IPS-15b (cell line): Measurements from ENCODE around the gene SNRNP25.

Source experiments
- H3K27me3 ChIP-seq: one replicate; pipeline ENCODE4 v1.6.1; 2013; ENCODE audit warnings: low read length; ENCODE audit not compliant: control insufficient read depth, insufficient read depth
- H3K36me3 ChIP-seq: one replicate; pipeline ENCODE4 v1.6.1; 2013; ENCODE audit warnings: low read length; ENCODE audit not compliant: control insufficient read depth, insufficient read depth
- H3K4me1 ChIP-seq: one replicate; pipeline ENCODE4 v1.6.1; 2013; ENCODE audit warnings: mild to moderate bottlenecking, low read length; ENCODE audit not compliant: control insufficient read depth, insufficient read depth
- H3K4me3 ChIP-seq: one replicate; pipeline ENCODE4 v1.5.1; 2013; ENCODE audit warnings: low read depth, low read length
- H3K9ac ChIP-seq: one replicate; pipeline ENCODE4 v1.6.1; 2013; ENCODE audit warnings: low read depth, mild to moderate bottlenecking, low read length
- H3K9me3 ChIP-seq: one replicate; pipeline ENCODE4 v1.6.1; 2013; ENCODE audit warnings: mild to moderate bottlenecking, low read length; ENCODE audit not compliant: control insufficient read depth, insufficient read depth

SNRNP25 gene

DNA sequence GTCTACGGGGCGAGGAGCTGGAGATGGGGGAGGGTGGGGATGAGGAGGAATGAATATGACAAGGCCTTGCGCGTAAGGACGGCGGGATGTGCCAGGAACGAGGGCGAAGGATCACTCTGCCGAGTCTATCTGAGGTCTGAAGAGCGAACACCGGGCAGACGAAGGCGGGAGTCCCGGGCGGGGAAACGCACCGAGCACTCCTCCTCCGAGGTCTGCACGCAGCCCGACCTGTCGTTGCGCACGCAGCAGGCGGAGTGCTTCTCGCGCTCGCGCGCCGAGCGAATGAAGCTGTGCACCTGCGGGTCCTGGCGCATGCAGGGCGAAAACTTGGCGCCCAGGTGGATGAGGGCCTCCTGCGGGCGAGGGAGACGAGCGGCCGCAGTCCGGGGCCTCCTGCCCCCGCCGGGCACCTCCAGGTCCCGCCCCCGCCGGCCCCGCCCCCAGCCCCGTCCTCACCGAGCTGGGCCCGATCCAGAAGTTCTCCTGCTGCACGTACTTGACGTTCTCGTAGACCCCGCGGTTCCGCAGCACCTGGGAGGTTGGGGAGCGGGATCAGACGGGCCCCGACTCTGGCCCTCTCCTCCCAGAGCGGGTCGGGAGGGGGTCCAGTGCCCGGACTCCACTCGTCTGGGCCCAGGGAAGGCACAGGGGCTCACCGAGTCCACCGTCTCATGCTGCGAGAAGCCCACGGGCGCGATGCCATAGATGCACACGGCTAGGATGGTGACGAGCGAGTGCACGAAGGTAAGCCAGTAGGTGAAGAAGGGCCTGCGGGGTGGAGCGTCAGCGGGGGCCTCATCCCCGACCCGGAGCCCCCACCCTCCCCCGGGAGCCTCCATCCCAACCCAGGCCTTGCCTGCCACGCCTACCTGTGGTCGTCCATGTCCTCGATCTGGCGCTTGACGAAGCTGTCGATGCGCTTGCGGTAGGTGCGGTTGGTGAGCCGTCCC lies 7.6 kb downstream of the SNRNP25 start:
- H3K4me3 ChIP-seq: no peak overlapping the region
- H3K9ac ChIP-seq: no peak overlapping the region
- no peaks in the 10 kb centered on the region for H3K4me1 ChIP-seq
- H3K36me3 ChIP-seq: peaks cover 63% of the 10 kb centered on the region
- H3K9me3 ChIP-seq: no peaks in the 10 kb centered on the region
- no peaks in the 10 kb centered on the region for H3K27me3 ChIP-seq

DNA sequence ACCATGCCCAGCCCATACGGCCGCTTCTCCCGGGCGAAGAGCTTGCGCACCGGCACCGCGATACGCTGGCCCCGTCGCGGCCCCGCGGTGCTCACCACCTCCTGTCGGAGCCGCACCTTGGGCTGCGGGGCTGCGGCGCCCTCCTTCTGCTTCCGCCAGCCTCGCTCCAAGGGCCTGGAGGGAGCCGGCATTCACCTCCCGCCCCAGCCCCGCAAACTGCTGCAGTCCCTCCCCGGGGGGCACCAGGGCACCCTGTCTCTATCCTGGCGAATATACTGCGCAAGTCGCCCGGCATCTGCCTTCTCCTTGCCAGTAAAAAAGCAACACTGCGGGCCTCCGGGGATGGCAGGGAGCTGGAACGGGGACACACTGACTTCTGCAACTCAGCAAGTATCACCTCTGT lies 8.3 kb downstream of the SNRNP25 start:
- Histone ChIP-seq H3K27me3 (no peaks in the 10 kb centered on the region), H3K36me3 (peaks cover 56% of the 10 kb centered on the region), H3K4me1 (no peaks in the 10 kb centered on the region), H3K9me3 (no peaks in the 10 kb centered on the region), H3K4me3 (no peak overlapping the region), H3K9ac (no peak overlapping the region)

GRCh38 chr16:62283-62967 lies 8.8 kb downstream of the SNRNP25 start:
- Histone ChIP-seq H3K9me3 (no peaks in the 10 kb centered on the region), H3K4me1 (no peaks in the 10 kb centered on the region), H3K9ac (no peak overlapping the region), H3K4me3 (no peak overlapping the region), H3K36me3 (peaks cover 51% of the 10 kb centered on the region), H3K27me3 (no peaks in the 10 kb centered on the region)

DNA sequence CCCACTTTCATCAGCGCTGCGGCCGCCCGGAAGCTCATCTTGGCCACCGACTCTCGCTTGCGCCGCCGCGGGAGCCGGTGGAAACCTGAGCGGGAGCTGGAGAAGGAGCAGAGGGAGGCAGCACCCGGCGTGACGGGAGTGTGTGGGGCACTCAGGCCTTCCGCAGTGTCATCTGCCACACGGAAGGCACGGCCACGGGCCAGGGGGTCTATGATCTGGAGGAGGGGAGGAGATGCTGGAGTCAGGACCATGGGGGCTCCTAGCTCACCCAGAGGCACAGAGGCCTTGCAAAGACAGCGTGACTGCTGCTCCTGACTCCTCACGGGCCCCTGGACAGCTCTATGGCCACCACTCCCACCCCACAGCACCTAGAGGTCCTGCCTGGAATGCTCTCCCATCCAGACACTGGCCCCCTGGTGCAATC lies 9.4 kb downstream of the SNRNP25 start:
- H3K36me3 ChIP-seq: peaks cover 45% of the 10 kb centered on the region
- no peak overlapping the region for H3K9ac ChIP-seq
- H3K4me3 ChIP-seq: no peak overlapping the region
- no peaks in the 10 kb centered on the region for H3K9me3 ChIP-seq
- no peaks in the 10 kb centered on the region for H3K4me1 ChIP-seq
- no peaks in the 10 kb centered on the region for H3K27me3 ChIP-seq

DNA sequence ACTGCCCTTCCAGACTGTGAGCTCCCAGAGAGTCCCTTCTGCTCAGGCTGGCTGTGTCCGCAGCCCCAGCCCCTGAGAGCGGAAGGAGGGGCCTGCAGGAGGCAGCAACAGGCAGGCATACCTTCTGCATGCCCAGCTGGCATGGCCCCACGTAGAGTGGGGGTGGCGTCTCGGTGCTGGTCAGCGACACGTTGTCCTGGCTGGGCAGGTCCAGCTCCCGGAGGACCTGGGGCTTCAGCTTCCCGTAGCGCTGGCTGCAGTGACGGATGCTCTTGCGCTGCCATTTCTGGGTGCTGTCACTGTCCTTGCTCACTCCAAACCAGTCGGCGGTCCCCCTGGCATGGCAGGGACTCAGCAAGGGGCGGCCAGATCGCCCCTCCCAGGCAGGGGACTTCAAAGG lies 9.8 kb downstream of the SNRNP25 start:
- no peak overlapping the region for H3K4me3 ChIP-seq
- H3K27me3 ChIP-seq: no peaks in the 10 kb centered on the region

GRCh38 chr16:63998-64913 lies 10.6 kb downstream of the SNRNP25 start:
- Histone ChIP-seq H3K4me1 (no peaks in the 10 kb centered on the region), H3K36me3 (peaks cover 32% of the 10 kb centered on the region), H3K27me3 (no peaks in the 10 kb centered on the region)

More for the DNA sequence above, 9.8 kb downstream of the SNRNP25 start:
- no peak overlapping the region for H3K9ac ChIP-seq
- H3K36me3 ChIP-seq: peaks cover 40% of the 10 kb centered on the region
- no peaks in the 10 kb centered on the region for H3K9me3 ChIP-seq
- no peaks in the 10 kb centered on the region for H3K4me1 ChIP-seq

DNA sequence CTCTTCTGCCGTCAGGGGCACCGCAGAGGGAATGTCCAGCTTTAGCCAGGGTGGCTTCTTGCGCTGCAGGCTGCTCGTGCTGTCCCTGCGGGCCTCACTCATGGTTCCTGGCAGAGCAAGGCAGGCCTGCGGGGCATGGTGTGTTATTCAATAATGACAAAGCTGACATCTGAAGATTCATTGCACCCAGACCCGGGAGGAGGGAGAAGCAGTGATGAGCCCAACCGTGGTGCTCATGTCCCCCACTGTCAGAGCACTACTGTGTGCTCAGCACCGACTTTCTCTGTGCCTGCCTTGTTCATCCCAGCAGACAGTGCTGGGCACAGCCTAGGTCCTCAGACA lies 11.3 kb downstream of the SNRNP25 start:
- peaks cover 26% of the 10 kb centered on the region for H3K36me3 ChIP-seq
- H3K9me3 ChIP-seq: no peaks in the 10 kb centered on the region
- H3K9ac ChIP-seq: no peak overlapping the region
- H3K4me1 ChIP-seq: no peaks in the 10 kb centered on the region
- H3K4me3 ChIP-seq: no peak overlapping the region
- no peaks in the 10 kb centered on the region for H3K27me3 ChIP-seq

More at GRCh38 chr16:63998-64913, 10.6 kb downstream of the SNRNP25 start:
- Histone ChIP-seq H3K9me3 (no peaks in the 10 kb centered on the region), H3K4me3 (no peak overlapping the region), H3K9ac (no peak overlapping the region)

DNA sequence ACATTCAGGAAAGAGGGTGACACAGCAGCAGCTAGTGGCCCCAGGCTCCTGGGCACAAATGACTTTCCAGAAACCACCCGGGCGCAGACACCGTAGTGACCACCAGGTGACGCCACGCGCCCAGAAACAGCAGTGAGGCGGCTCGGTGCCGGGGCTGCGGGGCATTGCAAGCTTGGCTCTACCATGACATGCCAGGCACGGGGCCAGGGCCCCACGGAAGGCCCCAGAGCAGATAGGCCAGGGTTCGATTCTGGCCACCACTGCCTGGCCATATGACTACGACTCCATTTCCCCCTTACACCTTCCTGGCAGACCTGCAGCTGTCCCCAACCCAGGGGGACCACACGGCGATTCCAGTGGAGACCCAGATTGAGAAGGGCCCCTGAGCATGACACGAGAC lies 12.1 kb downstream of the SNRNP25 start:
- no peak overlapping the region for H3K4me3 ChIP-seq
- H3K4me1 ChIP-seq: no peaks in the 10 kb centered on the region
- H3K9ac ChIP-seq: no peak overlapping the region
- no peaks in the 10 kb centered on the region for H3K27me3 ChIP-seq
- peaks cover 17% of the 10 kb centered on the region for H3K36me3 ChIP-seq
- H3K9me3 ChIP-seq: no peaks in the 10 kb centered on the region

- Histone ChIP-seq H3K9me3 (no peaks in the 10 kb centered on the region), H3K4me1 (peaks cover 2% of the 10 kb centered on the region), H3K27me3 (no peaks in the 10 kb centered on the region), H3K36me3 (peaks cover 12% of the 10 kb centered on the region), H3K9ac (no peak overlapping the region), H3K4me3 (no peak overlapping the region)
Measured at GRCh38 chr16:66309-67182, 12.9 kb downstream of the SNRNP25 start.

- H3K36me3 ChIP-seq: peaks cover 11% of the 10 kb centered on the region
- no peak overlapping the region for H3K4me3 ChIP-seq
- H3K4me1 ChIP-seq: peaks cover 2% of the 10 kb centered on the region
- no peaks in the 10 kb centered on the region for H3K9me3 ChIP-seq
- no peak overlapping the region for H3K9ac ChIP-seq
- no peaks in the 10 kb centered on the region for H3K27me3 ChIP-seq
Measured at GRCh38 chr16:67183-67791, 13.7 kb downstream of the SNRNP25 start.
